SIG-M5 treated with dmso at 0.1 percent for 504 hours (cell line): ENCODE data around the gene SOX6.
"Not testable (repeated sequence)": the region's sequence is repeated elsewhere in the genome, so short reads cannot be mapped to it uniquely, and the experiment has no call there.

ENCODE experiments used
- DNase-seq: peaks from one replicate; lab custom pipeline; 2025; ENCODE audit not compliant: unreplicated experiment; lab: John Stamatoyannopoulos, UW

The SOX6 gene

GRCh38 chr11:16155448-16155847, 200.9 kb downstream of the SOX6 start:
- DNase-seq = no peak

- DNase-seq = peak; percentile 21
Measured at GRCh38 chr11:16154715-16155396, 201.5 kb downstream of the SOX6 start.

GRCh38 chr11:16153951-16154350, 202.4 kb downstream of the SOX6 start:
- DNase-seq = no peak

GRCh38 chr11:16151138-16151537, 205.2 kb downstream of the SOX6 start:
- DNase-seq = no peak

- no peak for DNase-seq
Measured at GRCh38 chr11:16149476-16149875, 206.9 kb downstream of the SOX6 start.

- no peak for DNase-seq
Measured at GRCh38 chr11:16148301-16148931, 207.9 kb downstream of the SOX6 start.

GRCh38 chr11:16146980-16147379, 209.4 kb downstream of the SOX6 start:
- DNase-seq = not testable (repeated sequence)

GRCh38 chr11:16141614-16142013, 214.7 kb downstream of the SOX6 start:
- not testable (repeated sequence) for DNase-seq

- not testable (repeated sequence) for DNase-seq
Measured at GRCh38 chr11:16141162-16141561, 215.2 kb downstream of the SOX6 start.

- DNase-seq = no peak
Measured at GRCh38 chr11:16136792-16137390, 219.5 kb downstream of the SOX6 start.

GRCh38 chr11:16133867-16134266, 222.5 kb downstream of the SOX6 start:
- no peak for DNase-seq

GRCh38 chr11:16127732-16128131, 228.6 kb downstream of the SOX6 start:
- DNase-seq = no peak

GRCh38 chr11:16126362-16126761, 230.0 kb downstream of the SOX6 start:
- DNase-seq = no peak

- DNase-seq = no peak
Measured at GRCh38 chr11:16125796-16126195, 230.6 kb downstream of the SOX6 start.

- DNase-seq = no peak
Measured at GRCh38 chr11:16124390-16124789, 232.0 kb downstream of the SOX6 start.

GRCh38 chr11:16121853-16122252, 234.5 kb downstream of the SOX6 start:
- DNase-seq = no peak

GRCh38 chr11:16120008-16120407, 236.3 kb downstream of the SOX6 start:
- DNase-seq = no peak

GRCh38 chr11:16117989-16118756, 238.2 kb downstream of the SOX6 start:
- no peak for DNase-seq

- no peak for DNase-seq
Measured at GRCh38 chr11:16114978-16115871, 241.1 kb downstream of the SOX6 start.

- no peak for DNase-seq
Measured at GRCh38 chr11:16114431-16114830, 241.9 kb downstream of the SOX6 start.

- no peak for DNase-seq
Measured at GRCh38 chr11:16111690-16112089, 244.7 kb downstream of the SOX6 start.
